OCI-LY3 (cell line): ENCODE data around the gene AHNAK2.
A peak's percentile ranks its signal among the peaks of the same experiment; 100 is the strongest.

Source experiments
- H2AFZ ChIP-seq: fragments of 200-600, 300-600 bp; shearing (Covaris generic); 2 replicates; pipeline ENCODE4 v1.6.0; 2014; ENCODE audit warnings: antibody characterized with exemption, low read depth, low read length
- H3K27ac ChIP-seq: fragments of 200-600, 300-600 bp; sonication (generic); 2 replicates; pipeline ENCODE4 v1.5.1; 2014; ENCODE audit warnings: mild to moderate bottlenecking, low read length, moderate library complexity, mixed read lengths
- H3K27me3 ChIP-seq: fragments of 200-600, 300-600 bp; sonication (generic); 2 replicates; pipeline ENCODE4 v1.6.1; 2014; ENCODE audit warnings: low read depth, low read length, mixed read lengths
- H3K36me3 ChIP-seq: fragments of 200-600, 300-600 bp; sonication (generic); replicated peaks from 2 replicates; pipeline ENCODE3; 2014; ENCODE audit warnings: low read depth, low read length, mixed read lengths
- H3K4me1 ChIP-seq: fragments of 300-600, 200-600 bp; sonication (generic); 2 replicates; pipeline ENCODE4 v1.6.1; 2014; ENCODE audit warnings: low read length, mixed read lengths
- H3K4me2 ChIP-seq: fragments of 200-600, 300-600 bp; sonication (generic); 2 replicates; pipeline ENCODE4 v1.6.1; 2014; ENCODE audit warnings: low read length, mixed read lengths
- H3K4me3 ChIP-seq: fragments of 300-600, 200-600 bp; sonication (generic); 2 replicates; pipeline ENCODE4 v1.5.1; 2014; ENCODE audit warnings: antibody characterized with exemption, mild to moderate bottlenecking, low read length, moderate library complexity
- H3K79me2 ChIP-seq: fragments of 300-600, 200-600 bp; shearing (Covaris generic); 2 replicates; pipeline ENCODE4 v1.6.1; 2014; ENCODE audit warnings: mild to moderate bottlenecking, low read length, mixed read lengths
- H3K9ac ChIP-seq: fragments of 300-600, 200-600 bp; shearing (Covaris generic); 2 replicates; pipeline ENCODE4 v1.6.0; 2014; ENCODE audit warnings: mild to moderate bottlenecking, low read length, moderate library complexity
- H3K9me3 ChIP-seq: fragments of 200-600, 300-600 bp; shearing (Covaris generic); 2 replicates; pipeline ENCODE4 v1.6.1; 2014; ENCODE audit warnings: low read length, mixed read lengths; ENCODE audit not compliant: insufficient read depth
- H4K20me1 ChIP-seq: fragments of 200-600, 300-600 bp; sonication (generic); 2 replicates; pipeline ENCODE4 v1.6.1; 2016; ENCODE audit warnings: low read length, mixed read lengths; ENCODE audit not compliant: insufficient read depth
- CTCF ChIP-seq: fragments of 200-600, 300-600 bp; sonication (generic); IDR thresholded peaks from 2 replicates; pipeline ENCODE4 v1.5.1; 2014; ENCODE audit warnings: antibody characterized with exemption, low read length, low read depth
- EZH2phosphoT487 ChIP-seq: fragments of 200-600 bp; shearing (Covaris generic); IDR thresholded peaks from 2 replicates; pipeline ENCODE4 v1.6.1; 2018; ENCODE audit warnings: antibody characterized with exemption, mixed run types, low read depth

AHNAK2 gene

DNA sequence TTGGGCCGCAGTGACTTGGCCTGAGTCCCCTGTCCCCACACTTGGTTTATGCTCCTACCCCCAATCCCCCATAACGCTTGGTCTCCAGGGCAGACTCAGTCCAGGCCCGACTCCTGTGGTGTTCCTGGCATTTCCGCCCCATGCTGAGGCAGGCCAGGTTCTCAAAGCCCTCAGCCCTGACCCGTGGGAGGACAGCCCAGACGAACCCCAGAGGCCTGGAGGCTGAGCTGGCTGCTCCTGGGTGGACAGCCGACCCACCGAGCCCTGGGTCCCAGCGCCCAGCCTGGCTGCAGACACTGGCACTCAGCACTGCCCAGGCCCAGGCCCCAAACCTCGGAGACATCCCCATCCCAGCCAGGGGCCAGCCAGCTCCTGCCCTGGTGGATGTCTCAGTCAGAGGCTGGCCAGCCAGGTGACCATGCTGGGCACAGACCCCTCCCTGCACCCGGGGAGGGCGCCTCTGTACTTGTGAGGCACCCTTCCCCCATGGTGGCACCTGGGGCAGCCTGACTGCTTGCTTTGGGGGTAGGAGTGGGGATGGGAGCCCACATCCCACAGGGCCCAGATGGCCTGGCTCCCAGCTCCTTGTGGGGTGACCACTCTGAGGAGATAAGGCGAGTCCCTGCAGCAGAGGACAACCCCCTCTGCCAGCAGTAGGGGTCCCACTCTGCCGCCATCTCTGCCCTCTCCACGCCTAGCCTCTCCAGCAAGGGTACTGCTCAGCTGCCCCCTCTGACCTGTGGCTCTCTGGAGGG lies 52.1 kb downstream of the AHNAK2 start:
- H3K9ac ChIP-seq, result peak overlapping the region; percentile 98
- H3K27ac ChIP-seq, result peak overlapping the region; percentile 86
- peaks cover 66% of the 10 kb centered on the region for H3K36me3 ChIP-seq
- no peaks in the 10 kb centered on the region for H3K27me3 ChIP-seq
- no peak overlapping the region for H2AFZ ChIP-seq
- TF ChIP-seq EZH2phosphoT487 (no peak), CTCF (no peak)
- H3K9me3 ChIP-seq, result peaks cover 14% of the 10 kb centered on the region; the same call in 1 of the 2 replicates
- peaks cover 36% of the 10 kb centered on the region for H4K20me1 ChIP-seq
- H3K4me3 ChIP-seq, result peak overlapping the region; percentile 80
- peak overlapping the region; percentile 89 for H3K4me2 ChIP-seq
- peaks cover 59% of the 10 kb centered on the region for H3K79me2 ChIP-seq
- H3K4me1 ChIP-seq, result peaks cover 55% of the 10 kb centered on the region

- Histone ChIP-seq H3K36me3 (peaks cover 63% of the 10 kb centered on the region), H3K27me3 (no peaks in the 10 kb centered on the region), H2AFZ (no peak overlapping the region), H3K4me1 (peaks cover 62% of the 10 kb centered on the region), H3K9ac (peak overlapping the region; percentile 98), H4K20me1 (peaks cover 29% of the 10 kb centered on the region), H3K9me3 (peaks cover 20% of the 10 kb centered on the region; the same call in 1 of the 2 replicates), H3K79me2 (peaks cover 59% of the 10 kb centered on the region), H3K4me2 (peak overlapping the region; percentile 89), H3K4me3 (peak overlapping the region; percentile 80), H3K27ac (peak overlapping the region; percentile 86)
- no peak for TF ChIP-seq CTCF
- TF ChIP-seq EZH2phosphoT487, result no peak
These were observed 52.8 kb downstream of the AHNAK2 start for GRCh38 chr14:104925214-104925854.

DNA sequence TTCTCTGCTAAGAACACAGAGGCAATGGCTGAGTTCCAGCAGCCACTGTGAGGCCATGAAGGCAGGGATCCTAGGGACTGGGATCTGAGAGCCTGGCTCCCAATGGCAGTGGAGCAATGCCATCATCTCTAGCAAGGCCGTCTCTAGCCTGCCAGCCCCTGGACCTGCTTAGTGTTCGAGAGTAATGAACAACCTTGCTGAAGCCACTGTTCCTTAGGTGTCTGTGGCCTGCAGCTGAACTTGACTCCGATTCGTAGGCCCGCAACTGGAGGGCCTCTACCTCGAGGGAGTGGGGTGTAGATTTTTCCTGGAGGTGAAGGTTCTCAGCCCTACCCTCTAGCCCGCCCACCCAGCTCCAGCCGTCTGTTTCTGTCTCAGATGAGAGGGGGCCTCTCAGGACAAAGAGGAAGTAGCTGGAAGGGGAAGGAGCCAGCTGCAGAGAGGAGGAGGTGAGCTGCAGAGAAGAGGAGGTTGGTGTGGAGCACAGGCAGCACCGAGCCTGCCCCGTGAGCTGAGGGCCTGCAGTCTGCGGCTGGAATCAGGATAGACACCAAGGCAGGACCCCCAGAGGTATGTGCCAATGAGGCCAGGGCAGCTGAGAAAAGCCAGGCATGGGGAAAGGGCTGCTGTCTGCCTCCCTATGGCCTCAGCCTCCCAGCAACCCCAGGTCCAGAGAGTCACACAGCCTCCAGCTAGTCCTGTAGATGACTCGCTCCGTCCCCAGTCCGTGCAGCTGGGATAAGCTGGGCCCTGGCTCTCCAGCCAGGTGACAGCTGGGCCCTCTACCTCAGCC lies 53.6 kb downstream of the AHNAK2 start, which contains the start of gene PLD4:
Gene PLD4 (plus strand): TSS at position 459 of the 793 bp plus-strand sequence. CDS start 2,262 bp downstream, outside the sequence.
- Histone ChIP-seq H3K4me3 (peak within 1 kb of the TSS; percentile 80), H3K27ac (peak within 1 kb of the TSS; percentile 86), H3K79me2 (peaks cover 59% of the 10 kb centered on the region), H4K20me1 (peaks cover 22% of the 10 kb centered on the region), H3K36me3 (peaks cover 56% of the 10 kb centered on the region), H3K4me2 (peak within 1 kb of the TSS; percentile 89), H3K9me3 (peaks cover 20% of the 10 kb centered on the region; the same call in 1 of the 2 replicates), H3K9ac (peak within 1 kb of the TSS; percentile 98), H3K27me3 (no peaks in the 10 kb centered on the region), H3K4me1 (peaks cover 69% of the 10 kb centered on the region), H2AFZ (no peak within 1 kb of the TSS)
- TF ChIP-seq CTCF (no peak), EZH2phosphoT487 (no peak)
